Middle frontal gyrus (tissue), 1 donor: ENCODE measurements around the gene IL17RB.

Experiments
- DNase-seq: peaks from one replicate; pipeline ENCODE4 v3.0.0-alpha.2; 2015; ENCODE audit warnings: low spot score; ENCODE audit errors: extremely low spot score

Gene IL17RB

DNA sequence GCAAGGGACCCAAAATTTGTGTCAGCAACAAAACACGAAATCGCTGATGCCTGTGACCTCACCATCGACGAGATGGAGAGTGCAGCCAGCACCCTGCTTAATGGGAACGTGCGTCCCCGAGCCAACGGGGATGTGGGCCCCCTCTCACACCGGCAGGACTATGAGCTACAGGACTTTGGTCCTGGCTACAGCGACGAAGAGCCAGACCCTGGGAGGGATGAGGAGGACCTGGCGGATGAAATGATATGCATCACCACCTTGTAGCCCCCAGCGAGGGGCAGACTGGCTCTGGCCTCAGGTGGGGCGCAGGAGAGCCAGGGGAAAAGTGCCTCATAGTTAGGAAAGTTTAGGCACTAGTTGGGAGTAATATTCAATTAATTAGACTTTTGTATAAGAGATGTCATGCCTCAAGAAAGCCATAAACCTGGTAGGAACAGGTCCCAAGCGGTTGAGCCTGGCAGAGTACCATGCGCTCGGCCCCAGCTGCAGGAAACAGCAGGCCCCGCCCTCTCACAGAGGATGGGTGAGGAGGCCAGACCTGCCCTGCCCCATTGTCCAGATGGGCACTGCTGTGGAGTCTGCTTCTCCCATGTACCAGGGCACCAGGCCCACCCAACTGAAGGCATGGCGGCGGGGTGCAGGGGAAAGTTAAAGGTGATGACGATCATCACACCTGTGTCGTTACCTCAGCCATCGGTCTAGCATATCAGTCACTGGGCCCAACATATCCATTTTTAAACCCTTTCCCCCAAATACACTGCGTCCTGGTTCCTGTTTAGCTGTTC lies 35.0 kb upstream of the IL17RB start:
- no peak for DNase-seq

GRCh38 chr3:53812434-53812833 lies 33.9 kb upstream of the IL17RB start:
- DNase-seq, result no peak

GRCh38 chr3:53813229-53813628 lies 33.1 kb upstream of the IL17RB start:
- DNase-seq, result no peak

DNA sequence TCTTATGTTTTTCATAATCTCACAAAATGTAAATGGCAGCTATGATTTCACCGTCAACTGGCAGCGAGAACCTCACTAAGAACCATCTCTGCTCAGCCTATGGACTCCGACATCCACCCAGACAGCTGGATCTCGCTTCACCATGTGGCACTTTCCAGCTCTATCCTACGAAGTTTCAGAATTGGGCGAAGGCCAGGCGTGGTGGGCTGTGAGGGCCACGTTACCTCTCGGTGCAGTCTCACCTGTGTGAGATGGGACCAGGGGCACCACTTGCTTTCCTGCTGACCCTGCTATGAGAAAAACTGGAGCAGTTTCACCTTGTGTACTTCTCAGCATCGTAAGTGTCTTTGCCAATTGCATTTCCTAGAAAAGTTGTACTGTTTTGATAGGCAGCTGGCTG lies 32.5 kb upstream of the IL17RB start:
- DNase-seq, result no peak

GRCh38 chr3:53815067-53815466 lies 31.3 kb upstream of the IL17RB start:
- DNase-seq, result no peak

- no peak for DNase-seq
Measured at GRCh38 chr3:53815651-53816050, 30.7 kb upstream of the IL17RB start.

DNA sequence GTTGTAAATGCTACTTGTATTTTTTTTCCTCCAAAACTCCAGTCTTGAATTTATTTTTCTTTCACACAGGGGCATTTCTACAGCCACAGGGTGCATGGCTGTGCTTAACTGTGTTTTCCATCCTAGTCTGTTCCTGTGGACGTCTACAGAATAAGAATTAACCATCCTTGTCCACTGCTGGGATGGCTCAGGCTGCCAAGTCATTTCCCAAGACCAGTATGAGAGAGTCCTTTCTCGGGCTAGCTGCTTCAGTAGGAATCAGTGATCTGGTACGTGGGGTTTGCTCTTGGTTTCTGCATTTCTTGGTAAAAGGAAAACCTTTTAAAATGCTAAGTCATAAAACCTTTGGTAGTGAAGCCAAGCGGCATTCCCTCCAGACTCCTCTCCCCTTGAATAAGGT lies 29.9 kb upstream of the IL17RB start:
- DNase-seq, result no peak

DNA sequence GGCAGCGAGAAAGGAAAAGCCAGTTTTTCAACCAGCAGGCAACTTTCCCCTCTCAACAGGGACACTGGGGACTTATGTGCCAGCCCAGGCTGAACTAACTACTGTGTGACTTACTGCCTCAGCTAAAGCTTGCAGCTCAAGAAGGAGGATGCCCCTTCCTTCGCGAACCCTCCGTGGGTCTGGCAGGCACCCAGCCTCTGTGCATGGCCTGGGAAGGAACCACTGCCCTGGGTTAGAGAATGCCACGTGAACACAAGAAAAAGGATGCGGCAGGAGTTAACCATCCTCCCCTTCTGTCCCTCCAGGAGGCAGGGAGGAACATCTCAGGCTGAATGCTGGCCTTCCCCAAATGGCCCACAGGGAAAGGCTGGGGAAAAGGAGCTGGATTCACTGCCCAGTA lies 29.2 kb upstream of the IL17RB start:
- DNase-seq, result no peak

DNA sequence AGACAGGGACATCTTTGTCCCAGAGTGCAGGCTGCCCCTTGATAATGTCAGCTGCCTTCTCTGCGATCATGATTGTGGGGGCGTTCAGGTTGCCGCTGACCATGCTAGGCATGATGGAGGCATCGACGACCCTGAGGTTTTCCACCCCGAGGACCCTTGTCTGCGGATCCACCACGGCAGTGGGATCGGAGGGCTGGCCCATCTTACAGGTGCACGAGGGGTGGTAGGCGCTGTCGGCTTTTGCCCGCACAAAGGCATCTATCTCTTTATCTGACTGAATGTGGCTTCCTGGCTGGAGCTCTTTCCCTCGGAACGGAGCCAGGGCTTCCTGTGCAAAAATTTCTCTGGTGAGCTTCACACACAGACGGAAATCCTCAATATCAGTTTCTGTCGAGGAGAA lies 28.6 kb upstream of the IL17RB start:
- no peak for DNase-seq

GRCh38 chr3:53818221-53819162 lies 27.9 kb upstream of the IL17RB start:
- DNase-seq, result no peak

GRCh38 chr3:53819163-53819868 lies 27.1 kb upstream of the IL17RB start:
- DNase-seq, result no peak

- DNase-seq, result no peak
Measured at GRCh38 chr3:53820084-53820483, 26.3 kb upstream of the IL17RB start.

- no peak for DNase-seq
Measured at GRCh38 chr3:53820756-53821580, 25.4 kb upstream of the IL17RB start.

DNA sequence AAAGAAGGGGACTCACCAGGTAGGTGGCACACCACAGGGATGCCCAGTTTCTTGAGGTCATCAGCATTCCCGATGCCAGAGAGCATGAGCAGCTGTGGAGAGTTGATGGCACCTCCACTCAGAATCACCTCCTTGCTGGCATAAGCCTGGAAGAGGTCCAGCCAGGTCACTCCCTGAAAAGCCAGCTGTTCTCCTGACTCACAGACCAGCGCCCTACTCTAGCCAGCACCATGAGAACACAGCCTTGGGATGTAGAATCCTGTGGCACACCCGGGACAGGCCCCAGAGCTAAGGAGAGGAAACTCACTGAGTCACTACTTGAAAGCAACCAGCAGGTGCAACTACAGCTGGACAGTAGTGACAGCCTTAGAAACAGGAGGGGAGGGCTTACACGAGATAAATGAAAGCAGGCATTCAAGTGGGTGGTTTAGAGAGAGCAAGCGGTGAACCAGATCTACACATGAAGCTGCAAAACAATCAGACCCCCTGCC lies 24.7 kb upstream of the IL17RB start:
- DNase-seq, result no peak

DNA sequence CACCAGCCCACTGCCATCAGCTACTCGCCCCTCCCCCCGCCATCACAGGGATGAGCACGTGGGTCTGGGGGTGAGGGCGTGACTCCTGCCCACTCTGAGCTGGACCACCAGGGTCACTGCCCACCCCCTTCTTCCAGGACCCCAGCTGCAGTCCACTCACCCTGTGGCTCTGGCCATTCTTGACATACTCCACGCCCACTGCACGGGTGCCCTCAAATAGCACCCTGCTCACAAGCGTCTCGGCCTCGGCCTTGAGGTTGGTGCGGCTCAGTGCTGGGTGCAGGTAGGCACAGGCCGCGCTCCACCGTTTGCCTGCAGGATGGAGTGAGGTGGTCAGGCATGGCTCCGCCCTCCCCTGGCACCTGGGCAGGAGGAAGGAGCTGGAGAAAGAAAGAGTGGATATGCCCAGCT lies 24.0 kb upstream of the IL17RB start:
- no peak for DNase-seq

GRCh38 chr3:53823026-53823955 lies 23.1 kb upstream of the IL17RB start:
- DNase-seq, result no peak

- DNase-seq, result no peak
Measured at GRCh38 chr3:53823956-53824657, 22.3 kb upstream of the IL17RB start.

DNA sequence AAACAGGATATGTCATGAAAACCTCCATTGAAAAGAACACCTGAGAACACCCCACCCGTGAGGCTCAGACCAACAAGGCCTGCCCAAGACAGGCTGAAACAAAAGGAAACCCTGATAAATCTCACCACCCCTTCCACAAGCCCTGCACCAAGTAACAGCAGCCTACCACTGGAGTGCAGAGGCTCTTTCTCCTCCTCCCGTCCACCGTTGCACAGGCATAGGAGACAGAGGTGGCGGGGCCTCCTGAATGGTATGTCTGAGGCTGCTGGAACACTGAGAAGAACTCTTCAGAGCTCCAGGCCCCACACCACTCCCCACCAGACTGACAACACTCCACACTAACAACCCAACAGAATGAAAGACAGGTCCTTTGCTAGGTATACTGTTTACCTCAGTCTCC lies 21.6 kb upstream of the IL17RB start:
- DNase-seq, result no peak

DNA sequence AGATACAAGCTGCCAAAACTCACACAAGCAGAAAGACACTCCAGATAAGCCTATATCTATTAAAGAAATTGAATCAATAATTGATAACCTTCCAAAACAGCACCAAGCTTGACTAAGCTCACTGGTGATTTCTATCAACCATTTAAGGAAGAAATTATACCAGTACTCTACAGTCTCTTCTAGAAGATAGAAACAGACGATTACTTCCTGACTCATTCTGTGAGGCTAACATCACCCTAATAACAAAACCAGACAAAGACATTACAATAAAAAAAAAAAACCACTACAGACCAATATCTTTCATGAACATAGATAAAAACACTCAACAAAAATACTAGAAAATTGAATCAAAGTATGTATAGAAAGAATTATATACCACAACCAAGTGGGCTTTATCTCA lies 20.3 kb upstream of the IL17RB start:
- DNase-seq, result no peak
